ENCODE measurements around the gene DIP2A. TPM values are rescaled to one million over a fixed set of nuclear protein-coding genes. Genes with fewer than 3 reads are reported as not detected.

The DIP2A gene
- total and polyA plus RNA-seq, 2 experiments from 2014 or later = 19.8 to 24.6 TPM

DNA sequence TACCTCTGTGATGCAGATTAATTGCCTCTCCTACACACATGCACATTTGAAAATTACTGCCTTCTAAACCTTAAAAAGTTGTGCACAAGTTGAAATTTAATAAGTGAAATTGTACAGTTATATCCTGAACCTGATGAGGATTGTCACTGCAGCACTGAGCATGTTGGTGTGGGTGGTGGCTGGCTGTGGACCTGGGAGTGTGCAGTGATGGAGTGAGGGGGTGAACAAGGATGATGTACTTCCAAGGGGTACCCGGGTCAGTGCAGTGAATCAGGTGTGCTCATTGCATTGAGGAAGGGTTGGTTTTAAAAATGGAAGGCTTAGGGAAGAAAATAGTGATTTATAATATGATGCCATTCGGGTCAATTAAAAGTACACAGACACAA lies 24.1 kb downstream of the DIP2A start:
- Histone ChIP-seq H3K4me2 (no peak overlapping the region), H3K9me3 (ENCODE audit: low read depth) (no peaks in the 10 kb centered on the region), H3K27ac (no peak overlapping the region), H3K4me3 (no peak overlapping the region), H3K9me2 (replicated peaks; ENCODE audit: insufficient read depth) (no peaks in the 10 kb centered on the region), H4K20me1 (ENCODE audit: insufficient read depth, poor library complexity, severe bottlenecking) (no peaks in the 10 kb centered on the region), H3K79me2 (peaks cover 49% of the 10 kb centered on the region), H3K27me3 (no peaks in the 10 kb centered on the region), H3K4me1 (ENCODE audit: insufficient read depth) (no peaks in the 10 kb centered on the region), H3K36me3 (replicated peaks; ENCODE audit: insufficient read depth, low read depth) (no peaks in the 10 kb centered on the region), H2AFZ (no peak overlapping the region)
- TF ChIP-seq EZH2 (IDR thresholded peaks at IDR 0.05; ENCODE audit: borderline replicate concordance) (no peak), EZH2phosphoT487 (IDR thresholded peaks at IDR 0.05; ENCODE audit: low read depth, severe bottlenecking, unreplicated experiment) (no peak)
- TF ChIP-seq, protein P1, sequence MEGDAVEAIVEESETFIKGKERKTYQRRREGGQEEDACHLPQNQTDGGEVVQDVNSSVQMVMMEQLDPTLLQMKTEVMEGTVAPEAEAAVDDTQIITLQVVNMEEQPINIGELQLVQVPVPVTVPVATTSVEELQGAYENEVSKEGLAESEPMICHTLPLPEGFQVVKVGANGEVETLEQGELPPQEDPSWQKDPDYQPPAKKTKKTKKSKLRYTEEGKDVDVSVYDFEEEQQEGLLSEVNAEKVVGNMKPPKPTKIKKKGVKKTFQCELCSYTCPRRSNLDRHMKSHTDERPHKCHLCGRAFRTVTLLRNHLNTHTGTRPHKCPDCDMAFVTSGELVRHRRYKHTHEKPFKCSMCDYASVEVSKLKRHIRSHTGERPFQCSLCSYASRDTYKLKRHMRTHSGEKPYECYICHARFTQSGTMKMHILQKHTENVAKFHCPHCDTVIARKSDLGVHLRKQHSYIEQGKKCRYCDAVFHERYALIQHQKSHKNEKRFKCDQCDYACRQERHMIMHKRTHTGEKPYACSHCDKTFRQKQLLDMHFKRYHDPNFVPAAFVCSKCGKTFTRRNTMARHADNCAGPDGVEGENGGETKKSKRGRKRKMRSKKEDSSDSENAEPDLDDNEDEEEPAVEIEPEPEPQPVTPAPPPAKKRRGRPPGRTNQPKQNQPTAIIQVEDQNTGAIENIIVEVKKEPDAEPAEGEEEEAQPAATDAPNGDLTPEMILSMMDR (IDR thresholded peaks at IDR 0.05; ENCODE audit: poor library complexity) = no peak
- WGBS (ENCODE audit: low lambda C conversion rate, missing lambda C conversion rate) = 91% methylated on average over 2 of the region's 2 CpGs
- no peak for DNase-seq (ENCODE audit: low spot score)

DNA sequence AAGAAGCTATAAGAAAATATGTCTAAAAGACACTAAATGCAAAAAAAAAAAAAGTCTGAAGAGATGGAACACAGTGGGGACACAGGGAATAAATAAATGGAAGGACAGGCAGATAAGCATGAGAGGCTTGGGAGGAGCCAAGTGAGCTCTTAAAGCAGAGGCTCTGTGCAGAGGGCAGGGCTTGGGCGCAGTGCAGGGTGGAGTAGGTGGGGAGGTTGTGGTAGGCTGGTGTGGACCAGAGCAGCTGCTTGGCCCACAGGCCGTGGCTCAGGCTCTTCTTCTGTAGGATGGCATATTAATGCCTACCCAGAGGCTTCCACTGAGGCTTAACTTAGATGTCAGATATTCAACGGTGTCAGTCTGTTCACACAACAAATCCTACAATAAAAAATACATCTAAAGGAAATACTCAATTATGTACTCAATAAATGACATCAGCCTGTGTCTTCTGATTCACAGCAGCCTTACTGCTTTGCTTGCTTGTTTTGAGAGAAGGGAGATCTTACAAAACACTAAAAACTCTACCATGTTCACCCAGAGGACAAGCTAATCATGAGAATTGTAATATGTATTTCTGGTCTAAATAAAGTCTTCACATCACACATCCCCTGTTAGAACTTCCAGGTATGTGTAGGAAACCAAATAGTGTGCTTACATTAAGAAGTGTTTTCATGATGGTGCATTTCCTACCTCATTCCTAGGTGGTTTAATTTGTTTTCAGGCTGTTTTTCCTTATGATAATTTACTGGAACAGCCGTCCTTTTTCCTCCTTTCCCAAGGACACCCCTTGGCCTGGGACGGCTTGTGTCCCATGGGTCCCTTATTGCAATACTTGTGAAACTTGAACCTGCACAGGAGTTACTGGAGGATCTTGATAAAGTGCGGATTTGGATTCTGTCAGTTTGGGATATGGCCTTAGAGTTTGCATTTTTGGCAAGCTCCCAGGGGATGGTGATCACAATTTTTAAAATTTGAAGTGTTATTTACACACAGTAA lies 24.9 kb downstream of the DIP2A start:
- TF ChIP-seq EZH2phosphoT487 (IDR thresholded peaks at IDR 0.05; ENCODE audit: low read depth, severe bottlenecking, unreplicated experiment) = no peak
- TF ChIP-seq EZH2 (IDR thresholded peaks at IDR 0.05; ENCODE audit: borderline replicate concordance) = no peak
- Histone ChIP-seq H3K4me2 (no peak overlapping the region), H3K4me3 (no peak overlapping the region), H3K27ac (no peak overlapping the region), H3K4me1 (ENCODE audit: insufficient read depth) (no peaks in the 10 kb centered on the region), H3K9me2 (replicated peaks; ENCODE audit: insufficient read depth) (no peaks in the 10 kb centered on the region), H3K9me3 (ENCODE audit: low read depth) (no peaks in the 10 kb centered on the region), H3K27me3 (no peaks in the 10 kb centered on the region), H4K20me1 (ENCODE audit: insufficient read depth, poor library complexity, severe bottlenecking) (no peaks in the 10 kb centered on the region), H3K79me2 (peaks cover 45% of the 10 kb centered on the region), H3K36me3 (replicated peaks; ENCODE audit: insufficient read depth, low read depth) (no peaks in the 10 kb centered on the region), H2AFZ (no peak overlapping the region)
- WGBS (ENCODE audit: low lambda C conversion rate, missing lambda C conversion rate) = 76% methylated on average over 6 of the region's 6 CpGs
- no peak for DNase-seq (ENCODE audit: low spot score)

DNA sequence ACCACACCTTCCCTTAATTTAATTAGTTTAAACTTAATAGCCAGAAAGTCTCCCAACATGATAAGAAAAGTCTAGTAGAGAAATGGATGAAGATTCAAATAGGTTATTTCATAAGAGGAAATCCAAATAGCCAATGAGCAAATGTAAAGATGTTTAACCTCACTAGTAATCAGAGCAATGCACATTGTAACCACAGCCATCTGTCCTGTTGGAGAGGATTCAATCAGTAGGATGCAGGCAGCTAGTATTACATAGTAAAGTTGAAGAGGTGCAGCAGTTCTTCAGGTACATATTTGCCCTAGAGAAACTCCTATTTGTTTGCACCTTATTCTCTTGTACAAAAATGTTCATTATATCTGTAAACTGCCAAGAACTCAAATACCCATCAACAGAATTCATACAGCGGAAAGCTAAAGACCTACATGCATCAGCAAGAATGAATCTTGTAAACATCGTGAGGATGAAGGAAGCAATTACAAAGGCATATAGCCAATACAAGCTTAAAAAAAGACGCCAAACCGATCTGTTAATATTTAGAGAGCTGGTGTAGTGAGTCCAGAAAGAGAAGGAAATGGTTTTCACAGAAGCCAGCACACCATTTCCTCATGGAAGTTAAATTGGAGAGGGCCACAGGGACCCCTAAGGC lies 27.9 kb downstream of the DIP2A start:
- no peak overlapping the region for H3K4me2 ChIP-seq
- H3K27ac ChIP-seq = no peak overlapping the region
- no peak overlapping the region for H3K4me3 ChIP-seq
- DNase-seq (ENCODE audit: low spot score) = no peak
- H3K9me2 ChIP-seq (replicated peaks; ENCODE audit: insufficient read depth) = no peaks in the 10 kb centered on the region
- no peaks in the 10 kb centered on the region for H3K36me3 ChIP-seq (replicated peaks; ENCODE audit: insufficient read depth, low read depth)
- no peak overlapping the region for H2AFZ ChIP-seq
- TF ChIP-seq EZH2 (IDR thresholded peaks at IDR 0.05; ENCODE audit: borderline replicate concordance) = no peak
- no peak for TF ChIP-seq EZH2phosphoT487 (IDR thresholded peaks at IDR 0.05; ENCODE audit: low read depth, severe bottlenecking, unreplicated experiment)
- TF ChIP-seq, protein P1 (IDR thresholded peaks at IDR 0.05; ENCODE audit: poor library complexity) = no peak
- 85% methylated on average over 4 of the region's 4 CpGs for WGBS (ENCODE audit: low lambda C conversion rate, missing lambda C conversion rate)
- no peaks in the 10 kb centered on the region for H3K27me3 ChIP-seq
- H4K20me1 ChIP-seq (ENCODE audit: insufficient read depth, poor library complexity, severe bottlenecking) = no peaks in the 10 kb centered on the region
- no peaks in the 10 kb centered on the region for H3K9me3 ChIP-seq (ENCODE audit: low read depth)
- no peaks in the 10 kb centered on the region for H3K4me1 ChIP-seq (ENCODE audit: insufficient read depth)
- peaks cover 23% of the 10 kb centered on the region for H3K79me2 ChIP-seq

All from hepatocyte (in vitro differentiated cells).